Putamen (tissue), 1 donor: Measurements from ENCODE around the gene PYGM.

Source experiments
- DNase-seq: peaks from one replicate; pipeline ENCODE4 v3.0.0-alpha.2; 2016; ENCODE audit warnings: low spot score

PYGM gene

DNA sequence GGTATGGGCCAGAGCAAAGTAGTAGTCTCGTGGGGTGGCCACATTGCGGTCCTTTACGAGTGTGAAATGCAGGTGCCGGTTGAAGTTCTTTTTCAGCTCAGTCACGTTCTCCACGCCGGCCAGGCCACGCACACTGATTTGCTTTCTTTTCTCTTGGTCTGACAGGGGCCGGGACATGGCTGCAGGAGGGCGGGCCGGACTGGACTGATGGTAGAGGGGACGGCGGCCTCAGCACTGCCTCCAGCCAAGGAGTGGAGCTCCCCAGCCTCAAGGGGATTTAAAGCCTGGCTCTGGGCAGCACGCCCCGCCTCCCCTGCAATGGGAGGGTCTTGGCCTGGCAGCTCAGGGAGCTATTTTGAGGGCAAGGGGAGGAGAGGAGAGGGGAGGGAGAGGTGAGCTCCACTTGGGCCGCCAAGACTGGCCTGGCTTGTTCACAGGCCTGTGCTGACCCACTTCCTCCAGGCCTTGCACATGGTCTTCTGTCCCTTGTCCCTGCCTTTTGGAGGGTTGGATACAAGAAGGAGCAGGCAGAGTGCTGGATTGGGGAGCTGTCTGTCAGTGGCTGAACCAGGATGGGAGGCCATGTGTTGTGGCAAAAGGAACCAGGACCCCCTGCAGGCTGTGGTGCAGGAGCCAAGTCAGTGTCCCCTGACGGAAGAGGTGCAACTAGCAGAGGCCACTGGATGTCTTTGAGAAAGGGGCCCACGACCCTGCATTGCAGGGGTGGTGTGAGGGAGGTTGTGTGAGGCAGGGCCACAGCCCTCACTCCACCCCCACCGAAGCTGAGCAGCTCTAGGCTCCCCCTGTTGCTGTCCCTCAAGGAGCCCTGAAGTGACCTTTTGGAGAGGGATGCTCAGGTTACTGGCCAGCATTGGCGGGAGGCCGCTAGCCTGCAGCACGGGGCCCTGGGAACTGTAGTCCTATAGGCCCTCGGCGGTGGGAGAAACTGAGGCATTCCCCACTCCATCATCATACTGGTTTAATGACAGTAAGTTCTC lies at the start of gene PYGM:
Gene PYGM, minus strand, starts transcription at position 253 of the 998 bp plus-strand sequence. Its CDS starts 76 bp downstream, at position 177.
- DNase-seq: no peak

DNA sequence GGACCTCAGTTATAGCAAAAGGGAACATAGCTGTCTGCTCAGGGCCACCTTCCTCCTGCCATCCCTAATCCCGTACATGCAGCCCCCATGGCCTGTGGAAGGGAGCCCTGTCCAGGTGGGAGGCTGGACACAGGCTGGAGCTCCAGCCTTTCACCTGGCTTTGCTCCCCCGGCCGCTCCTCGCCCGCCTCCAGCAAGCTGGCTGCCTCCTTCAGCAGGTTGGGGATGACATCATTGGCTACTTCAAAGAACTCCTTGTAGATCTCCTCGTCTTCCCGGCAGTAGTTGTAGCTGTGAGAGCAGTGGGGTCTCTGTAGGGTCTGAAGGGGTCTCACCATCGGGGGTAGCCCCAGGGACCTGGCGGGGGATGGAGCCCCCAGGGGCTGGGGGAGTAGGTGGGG lies 45.7 kb upstream of the PYGM start:
- DNase-seq: no peak

- no peak for DNase-seq
These were observed 44.8 kb upstream of the PYGM start for GRCh38 chr11:64804346-64805210.

- DNase-seq: no peak
These were observed 44.1 kb upstream of the PYGM start for GRCh38 chr11:64803846-64804345.

GRCh38 chr11:64803158-64803845 lies 43.5 kb upstream of the PYGM start, which contains the start of gene MAP4K2:
Gene MAP4K2, minus strand, starts transcription at chr11:64803214. Its CDS starts 65 bp downstream, at chr11:64803149.
- peak; percentile 86 for DNase-seq

GRCh38 chr11:64802370-64803157 lies 42.8 kb upstream of the PYGM start:
- no peak for DNase-seq

GRCh38 chr11:64801561-64802369 lies 42.0 kb upstream of the PYGM start:
- no peak for DNase-seq

DNA sequence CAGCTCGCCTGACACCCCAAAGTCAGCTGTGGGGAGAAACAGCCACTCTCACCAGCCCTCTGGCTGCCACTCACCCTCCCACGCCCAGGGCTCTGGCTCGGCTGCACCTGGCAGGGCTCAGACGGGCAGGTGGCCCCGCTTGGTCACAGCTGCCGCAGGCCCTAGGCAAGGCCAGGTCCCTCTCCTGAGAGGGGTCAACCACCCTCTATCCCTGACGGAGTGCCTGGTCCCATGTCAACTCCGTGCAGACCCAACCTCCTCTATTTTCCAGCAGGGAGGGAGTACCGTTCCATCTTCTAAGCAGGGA lies 41.3 kb upstream of the PYGM start:
- DNase-seq: no peak

GRCh38 chr11:64800303-64801157 lies 40.8 kb upstream of the PYGM start:
- no peak for DNase-seq

- no peak for DNase-seq
These were observed 40.0 kb upstream of the PYGM start for GRCh38 chr11:64799623-64800302.

GRCh38 chr11:64799256-64799622 lies 39.5 kb upstream of the PYGM start:
- no peak for DNase-seq

- DNase-seq: no peak
These were observed 37.2 kb upstream of the PYGM start for GRCh38 chr11:64796757-64797541.

- no peak for DNase-seq
These were observed 36.4 kb upstream of the PYGM start for GRCh38 chr11:64796047-64796756.

GRCh38 chr11:64794526-64794925 lies 34.8 kb upstream of the PYGM start:
- no peak for DNase-seq

DNA sequence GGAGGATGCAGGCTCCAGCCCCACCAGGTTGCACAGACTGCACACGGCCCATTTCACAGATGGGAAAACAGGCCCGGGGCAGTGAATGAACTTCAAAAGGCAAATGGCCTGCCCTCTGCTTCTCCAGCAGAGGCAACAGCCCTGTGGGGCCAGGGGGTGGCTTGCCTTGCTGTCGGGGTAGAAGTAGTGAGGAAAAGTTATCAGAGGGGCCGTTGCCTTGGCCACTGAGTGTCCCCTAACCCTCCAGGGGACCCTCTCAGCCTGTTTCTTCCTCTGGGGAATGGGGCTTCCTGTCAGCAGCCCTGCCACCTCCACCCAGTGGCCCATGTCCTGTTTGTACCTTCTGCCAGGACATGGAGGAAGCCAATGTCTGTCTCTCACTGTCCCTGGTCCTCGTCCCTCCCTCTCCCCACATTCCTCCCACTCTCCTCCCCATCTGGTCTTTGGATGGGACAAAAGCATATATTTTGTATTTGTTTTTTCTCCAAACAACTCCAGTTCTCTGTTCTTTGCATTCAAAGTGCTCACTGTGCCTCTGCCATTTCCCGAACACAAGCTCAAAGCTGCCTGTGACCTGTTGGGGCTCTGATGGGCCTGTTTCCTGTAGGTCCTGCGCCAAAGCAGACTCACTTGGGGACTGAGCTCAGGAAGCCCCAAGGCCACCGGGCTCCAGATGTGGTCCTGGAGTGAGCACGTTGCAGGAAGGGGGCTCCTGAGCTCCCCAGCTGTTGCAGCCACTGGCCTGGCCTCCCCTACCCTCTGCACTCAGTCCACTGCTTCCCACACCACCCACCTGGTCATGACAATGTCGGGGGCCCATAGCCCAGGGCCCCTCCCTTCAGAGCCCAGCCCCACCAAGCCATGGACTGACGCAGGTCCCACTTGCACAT lies 33.7 kb upstream of the PYGM start:
- no peak for DNase-seq

DNA sequence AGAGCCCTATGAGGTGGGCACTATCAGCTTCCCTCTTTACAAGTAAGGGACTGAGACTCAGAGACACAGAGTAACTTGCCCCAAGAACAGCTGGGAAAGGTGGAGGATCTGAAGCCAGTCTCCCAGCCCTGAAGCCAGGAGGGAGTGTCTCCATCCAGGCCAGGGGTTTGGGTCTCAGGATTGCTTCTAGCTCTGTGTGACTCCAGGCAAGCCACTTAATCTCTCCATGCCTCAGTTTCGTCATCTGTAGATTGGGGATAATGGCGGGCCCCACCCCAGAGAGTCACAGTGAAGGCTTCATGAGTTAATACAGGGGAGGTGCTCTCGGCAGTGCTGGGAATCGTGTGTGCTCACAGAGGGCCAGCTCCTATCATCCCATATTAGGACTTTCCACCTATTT lies 32.7 kb upstream of the PYGM start:
- DNase-seq: no peak
